GM12878 (cell line): ENCODE measurements around the gene CDC37L1. TPM values are rescaled to one million over a fixed set of nuclear protein-coding genes. Genes with fewer than 3 reads are reported as not detected.
A peak's percentile ranks its signal among the peaks of the same experiment; 100 is the strongest.
"Not testable (repeated sequence)": the region's sequence is repeated elsewhere in the genome, so short reads cannot be mapped to it uniquely, and the experiment has no call there.

Experiments
- ATAC-seq: fragments of 200-7000 bp; cut with Tn5 transposase; 3 replicates; pipeline ENCODE4 v1.9.1; 2020; ENCODE audit warnings: mild to moderate bottlenecking, moderate library complexity
- BruUV-seq: library from RNA; stranded (reverse); fragments of 400-500 nt; replicated peaks from 2 replicates; lab custom pipeline; 2021; lab: Mats Ljungman, UMichigan
- CTCF ChIA-PET: fragments of 300-600 bp; sonication (Branson Sonifier 250); formaldehyde crosslinking; extraction: SDS; loops from one replicate; lab custom pipeline; 2021; ENCODE audit warnings: inconsistent platforms; lab: Yijun Ruan, JAX
- POLR2A ChIA-PET: fragments of 350-600 bp; formaldehyde crosslinking; extraction: SDS; loops from one replicate; lab custom pipeline; 2021; ENCODE audit warnings: inconsistent platforms; lab: Charles Lee
- RAD21 ChIA-PET: fragments of 300-600 bp; sonication (Branson Sonifier 250); formaldehyde crosslinking; loops from one replicate; lab custom pipeline; 2023; ENCODE audit warnings: antibody characterized with exemption; ENCODE audit not compliant: unreplicated experiment; lab: Charles Lee
- SMC1A ChIA-PET: fragments of 300-600 bp; sonication (Branson Sonifier 250); formaldehyde crosslinking; loops from one replicate; lab custom pipeline; 2023; ENCODE audit not compliant: unreplicated experiment, uncharacterized antibody; lab: Charles Lee
- DNase-seq: peaks from one replicate; pipeline ENCODE4 v3.0.0-alpha.2; 2011; ENCODE audit warnings: low read depth, low spot score
- FAIRE-seq: peaks from 3 replicates; lab custom pipeline; 2011; peaks lifted over from hg19 to GRCh38; lab: Jason Lieb, UNC
- H2AFZ ChIP-seq: 2 replicates; pipeline ENCODE4 v1.6.0; 2011; ENCODE audit warnings: low read depth, low read length, control low read depth; ENCODE audit not compliant: control insufficient read depth
- H3K27ac ChIP-seq: 2 replicates; pipeline ENCODE4 v1.5.1; 2011; ENCODE audit warnings: control low read depth; ENCODE audit not compliant: control insufficient read depth, insufficient read depth
- H3K27me3 ChIP-seq, 2 experiments: replicated peaks in 1 of 2; 2 replicates each; pipeline versions ENCODE4 v1.6.0 to v1.6.1; 2011; ENCODE audit warnings: low read length in 1 of 2; ENCODE audit not compliant: control insufficient read depth in 2 of 2, insufficient read depth in 2 of 2
- H3K36me3 ChIP-seq, 2 experiments: 2 replicates each; pipeline ENCODE4 v1.5.1; 2011; ENCODE audit warnings: low read length in 1 of 2; ENCODE audit not compliant: control insufficient read depth in 2 of 2, insufficient read depth in 2 of 2
- H3K4me1 ChIP-seq: 2 replicates; pipeline ENCODE4 v1.6.1; 2011; ENCODE audit warnings: mild to moderate bottlenecking, low read length, moderate library complexity, mixed read lengths; ENCODE audit not compliant: control insufficient read depth, insufficient read depth
- H3K4me2 ChIP-seq: 2 replicates; pipeline ENCODE4 v1.6.0; 2011; ENCODE audit warnings: control low read depth; ENCODE audit not compliant: control insufficient read depth, insufficient read depth
- H3K4me3 ChIP-seq: fragments of 200-600 bp; sonication (generic); 2 replicates; pipeline ENCODE4 v1.5.1; 2016
- H3K79me2 ChIP-seq: 2 replicates; pipeline ENCODE4 v1.6.0; 2011; ENCODE audit warnings: low read length; ENCODE audit not compliant: control insufficient read depth, insufficient read depth
- H3K9ac ChIP-seq: 2 replicates; pipeline ENCODE4 v1.8.0; 2011; ENCODE audit warnings: low read length, control low read depth, mixed read lengths; ENCODE audit not compliant: control insufficient read depth, insufficient read depth
- H3K9me3 ChIP-seq: replicated peaks from 3 replicates; pipeline ENCODE4 v1.5.1; 2011; ENCODE audit warnings: mild to moderate bottlenecking, low read length; ENCODE audit not compliant: control insufficient read depth, insufficient read depth
- H4K20me1 ChIP-seq: 2 replicates; pipeline ENCODE4 v1.6.0; 2011; ENCODE audit not compliant: control insufficient read depth, insufficient read depth
- CEBPB ChIP-seq, 2 experiments: fragments of 150-350 bp in 1 of 2; IDR thresholded peaks; 2 replicates each; pipeline ENCODE4 v1.6.1; 2012 to 2014; ENCODE audit warnings: low read depth in 2 of 2, low read length in 2 of 2, borderline replicate concordance in 1 of 2, inconsistent platforms in 1 of 2
- EED ChIP-seq: sonication (generic); IDR thresholded peaks from 2 replicates; pipeline ENCODE4 v1.6.1; 2016; ENCODE audit warnings: antibody characterized with exemption, low read depth
- ETV6 ChIP-seq, 2 experiments: fragments of 450-650 bp in 1 of 2; IDR thresholded peaks in 1 of 2; conservative IDR thresholded peaks in 1 of 2; 2 replicates each; pipeline ENCODE4 v1.6.1; 2014; ENCODE audit warnings: antibody characterized with exemption in 1 of 2, borderline replicate concordance in 1 of 2, low read depth in 1 of 2, mild to moderate bottlenecking in 1 of 2, moderate library complexity in 1 of 2
- IKZF2 ChIP-seq, 2 experiments: fragments of 450-650 bp; IDR thresholded peaks; 2 replicates each; pipeline ENCODE4 v1.6.1; 2017; ENCODE audit warnings: mild to moderate bottlenecking in 2 of 2, moderate library complexity in 2 of 2
- IRF4 ChIP-seq: IDR thresholded peaks from 2 replicates; pipeline ENCODE4 v1.6.1; 2011; ENCODE audit warnings: low read depth, low read length
- KLF5 ChIP-seq: fragments of 450-650 bp; IDR thresholded peaks from 2 replicates; pipeline ENCODE4 v1.6.1; 2014; ENCODE audit warnings: mild to moderate bottlenecking; ENCODE audit not compliant: partially characterized antibody
- NR2C2 ChIP-seq: IDR thresholded peaks from 2 replicates; pipeline ENCODE4 v1.6.1; 2011; ENCODE audit warnings: borderline replicate concordance, low read depth; ENCODE audit not compliant: control insufficient read depth, insufficient read length
- RELA ChIP-seq: fragments of 450-650 bp; IDR thresholded peaks from 2 replicates; pipeline ENCODE4 v1.8.0; 2014; ENCODE audit warnings: borderline replicate concordance; ENCODE audit not compliant: partially characterized antibody
- RUNX3 ChIP-seq: IDR thresholded peaks from 2 replicates; pipeline ENCODE4 v1.6.1; 2012; ENCODE audit warnings: low read length, inconsistent platforms
- SIX5 ChIP-seq: IDR thresholded peaks from 2 replicates; pipeline ENCODE4 v1.6.1; 2011; ENCODE audit warnings: mild to moderate bottlenecking, low read depth, low read length, moderate library complexity; ENCODE audit not compliant: severe bottlenecking
- SUPT20H ChIP-seq: IDR thresholded peaks from 2 replicates; pipeline ENCODE4 v1.6.1; 2011; ENCODE audit warnings: low read depth, mild to moderate bottlenecking, low read length, moderate library complexity, borderline replicate concordance; ENCODE audit not compliant: control insufficient read depth
- TCF3 ChIP-seq: IDR thresholded peaks from 2 replicates; pipeline ENCODE4 v1.6.1; 2012; ENCODE audit warnings: low read depth, mild to moderate bottlenecking, low read length, borderline replicate concordance; ENCODE audit not compliant: insufficient read depth
- ZNF217 ChIP-seq: fragments of 450-650 bp; IDR thresholded peaks from 2 replicates; pipeline ENCODE4 v1.6.1; 2017; ENCODE audit warnings: antibody characterized with exemption, mild to moderate bottlenecking
- ZNF622 ChIP-seq: fragments of 450-650 bp; IDR thresholded peaks from 2 replicates; pipeline ENCODE4 v1.6.1; 2017; ENCODE audit warnings: mild to moderate bottlenecking, inconsistent platforms
- WGBS: methylation state at CpG from one replicate; pipeline ENCODE4 v1.1.6; 2016; ENCODE audit warnings: low lambda C conversion rate; ENCODE audit not compliant: insufficient replicate concordance, insufficient coverage; ENCODE audit errors: missing lambda C conversion rate; 5-methylcytosine and 5-hydroxymethylcytosine counted together
- in situ Hi-C: fragments of 300-500 bp; cut with MboI; formaldehyde crosslinking; loops from 9 replicates; pipeline ENCODE4 v1.14.3; 2018; ENCODE audit warnings: mixed read lengths
- intact Hi-C: fragments of 100-400 bp; cut with micrococcal nuclease; formaldehyde crosslinking; loops from one replicate; pipeline ENCODE4 v1.14.2; 2022; ENCODE audit not compliant: unreplicated experiment
- polyA plus RNA-seq, 11 experiments: library from polyadenylated mRNA; depleted of rRNA in 4 of 11; unstranded in 6 of 11; stranded (reverse) in 5 of 11; fragments of >200 nt; fragmentation: Nextera tagmentation in 4 of 11; fragmentation: Illumina TruSeq in 1 of 11; extraction: Ambion mirVana in 4 of 11; extraction: Trizol in 1 of 11; gene quantifications; 1 replicate in 1 of 11; 2 replicates in 10 of 11; pipeline versions ENCODE4 v1.2.1 to v1.2.3, GENCODE V29; 2011 to 2016; ENCODE audit warnings: inconsistent platforms in 2 of 11, missing spikeins in 2 of 11, low read depth in 1 of 11
- total RNA-seq, 4 experiments: library from RNA; depleted of rRNA in 3 of 4; stranded (reverse); fragments of >200 nt in 3 of 4; fragmentation: Illumina TruSeq in 1 of 4; extraction: Trizol in 1 of 4; gene quantifications; 2 replicates each; pipeline versions ENCODE4 v1.2.1 to v1.2.3, GENCODE V29; 2013 to 2021
- TF ChIP-seq, protein P1 (sequence below): IDR thresholded peaks from 2 replicates; pipeline ENCODE4 v1.6.1; 2011; ENCODE audit warnings: low read depth, mild to moderate bottlenecking, low read length, moderate library complexity, borderline replicate concordance; ENCODE audit errors: extremely low read depth

The CDC37L1 gene
- total and polyA plus RNA-seq, 10 of the 15 experiments (the other 5 are each of a cell fraction or from before 2014, with no cell fraction given) = 2.2 to 16.6 (median 8.2) TPM

GRCh38 chr9:4754530-4754929, 75.2 kb downstream of the CDC37L1 start:
- in situ Hi-C loops, POLR2A ChIA-PET: not testable (repeated sequence)

GRCh38 chr9:4755026-4755609, 75.7 kb downstream of the CDC37L1 start:
- Histone ChIP-seq H3K36me3 (no peaks in the 10 kb centered on the region), H3K79me2 (no peaks in the 10 kb centered on the region), H3K9me3 (no peaks in the 10 kb centered on the region), H3K4me3 (no peak overlapping the region), H3K27me3 (no peaks in the 10 kb centered on the region), H3K9ac (no peak overlapping the region), H3K27ac (no peak overlapping the region), H3K4me1 (peaks cover 8% of the 10 kb centered on the region), H2AFZ (peak overlapping the region; percentile 57), H4K20me1 (no peaks in the 10 kb centered on the region), H3K4me2 (peak overlapping the region; percentile 58)
- ATAC-seq = peak; percentile 51
- intact Hi-C loops (loop anchor here (5.0 to 10.0 kb wide), 2 partner anchors 320 to 507 kb away; no protein-coding TSS in a partner anchor), in situ Hi-C loops (loop anchor here (5.0 kb wide), 2 partner anchors 232 to 687 kb away; partner anchors contain the start of gene JAK2)
- no peak for DNase-seq
- ChIA-PET CTCF (interaction anchor here (0.7 to 8.7 kb wide), 9 partner anchors 6 to 835 kb away, joined by 3 to 53 read pairs (median 4); no protein-coding TSS in a partner anchor), RAD21 (interaction anchor here (0.6 to 1.4 kb wide), 6 partner anchors 112 to 845 kb away, joined by 3 to 7 read pairs (median 3); no protein-coding TSS in a partner anchor), SMC1A (interaction anchor here (0.9 to 2.5 kb wide), 6 partner anchors 12 to 841 kb away, joined by 3 to 7 read pairs (median 3); no protein-coding TSS in a partner anchor), POLR2A (no interaction called here)
- BruUV-seq = no TSS peak
- 20% methylated on average over 5 of the region's 5 CpGs for WGBS
- no peak for FAIRE-seq
- TF ChIP-seq TCF3 = no peak
- TF ChIP-seq IKZF2 (IDR thresholded peaks at IDR 0.05) = no peak
- TF ChIP-seq RUNX3 = 0 out of 2 replicates have a peak, but pooled peaks have one; percentile 4
- no peak for TF ChIP-seq RELA
- TF ChIP-seq EED = no peak
- TF ChIP-seq NR2C2 = no peak
- no peak for TF ChIP-seq SUPT20H
- TF ChIP-seq, protein P1, sequence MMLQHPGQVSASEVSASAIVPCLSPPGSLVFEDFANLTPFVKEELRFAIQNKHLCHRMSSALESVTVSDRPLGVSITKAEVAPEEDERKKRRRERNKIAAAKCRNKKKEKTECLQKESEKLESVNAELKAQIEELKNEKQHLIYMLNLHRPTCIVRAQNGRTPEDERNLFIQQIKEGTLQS = no peak
- TF ChIP-seq ETV6 (conservative IDR thresholded peaks at IDR 0.05 in 1 of 2, IDR thresholded peaks at IDR 0.05 in 1 of 2; ENCODE audit: borderline replicate concordance in 1 of 2, low read depth in 1 of 2) = peak in 1 of 2 experiments; percentile 71; a peak in 2 of 4 replicates
- TF ChIP-seq IRF4 = peak; percentile 42; the same call in 1 of the 2 replicates
- TF ChIP-seq ZNF622 = no peak
- TF ChIP-seq SIX5 = no peak
- TF ChIP-seq KLF5 = no peak
- TF ChIP-seq ZNF217 = no peak
- no peak for TF ChIP-seq CEBPB (IDR thresholded peaks at IDR 0.05; ENCODE audit: borderline replicate concordance in 1 of 2, low read depth in 2 of 2, low read length in 2 of 2)

More at GRCh38 chr9:4754530-4754929, 75.2 kb downstream of the CDC37L1 start:
- H3K36me3 ChIP-seq, H3K4me3 ChIP-seq, H4K20me1 ChIP-seq, FAIRE-seq, H3K9me3 ChIP-seq, H3K9ac ChIP-seq, ATAC-seq, BruUV-seq, H3K4me1 ChIP-seq, H3K79me2 ChIP-seq, DNase-seq, H3K27me3 ChIP-seq, H3K27ac ChIP-seq: not testable (repeated sequence)
- ChIA-PET CTCF (interaction anchor here (0.7 to 8.7 kb wide), 8 partner anchors 6 to 835 kb away, joined by 3 to 53 read pairs (median 4); no protein-coding TSS in a partner anchor), SMC1A (interaction anchor here (0.9 to 2.5 kb wide), 5 partner anchors 13 to 316 kb away, joined by 3 to 7 read pairs (median 3); no protein-coding TSS in a partner anchor), RAD21 (interaction anchor here (0.9 to 1.4 kb wide), 3 partner anchors 229 to 234 kb away, joined by 3 to 7 read pairs (median 3); no protein-coding TSS in a partner anchor)
- H3K4me2 ChIP-seq = peak overlapping the region; percentile 58; the same call in 1 of the 2 replicates
- intact Hi-C loops = loop anchor here (5.0 to 10.0 kb wide), 2 partner anchors 320 to 372 kb away; no protein-coding TSS in a partner anchor
- peak in 1 of 2 experiments; percentile 28; a peak in 1 of 4 replicates for TF ChIP-seq ETV6 (conservative IDR thresholded peaks at IDR 0.05 in 1 of 2, IDR thresholded peaks at IDR 0.05 in 1 of 2; ENCODE audit: borderline replicate concordance in 1 of 2, low read depth in 1 of 2)
- H2AFZ ChIP-seq = peak overlapping the region; percentile 15; the same call in 1 of the 2 replicates
